Activated CD4-positive, alpha-beta memory T cell treated with anti-CD3 and anti-CD28 coated beads, Interleukin-2, amount 10 ng/mL, durations not matched to agents 7 days and 5 days (primary cell): ENCODE measurements around the gene SLC31A2. TPM values are rescaled to one million over a fixed set of nuclear protein-coding genes. Genes with fewer than 3 reads are reported as not detected.
"Not testable (repeated sequence)": the region's sequence is repeated elsewhere in the genome, so short reads cannot be mapped to it uniquely, and the experiment has no call there.

Source experiments
- CTCF ChIA-PET: fragments of 350-600 bp; sonication (Branson Sonifier 250); formaldehyde crosslinking; loops from one replicate; lab custom pipeline; 2021; ENCODE audit warnings: antibody characterized with exemption, inconsistent platforms; lab: Charles Lee
- POLR2A ChIA-PET: fragments of 350-600 bp; sonication (Branson Sonifier 250); formaldehyde crosslinking; loops from one replicate; lab custom pipeline; 2021; ENCODE audit warnings: antibody characterized with exemption; lab: Charles Lee
- DNase-seq: peaks from one replicate; pipeline ENCODE4 v3.0.0-alpha.2; 2020
- H3K27ac Mint-ChIP-seq: one replicate; pipeline ENCODE4 v1.8.0; 2021; ENCODE audit warnings: mild to moderate bottlenecking, mixed read lengths
- H3K27me3 Mint-ChIP-seq: one replicate; pipeline ENCODE4 v1.8.0; 2021; ENCODE audit warnings: mixed read lengths
- H3K36me3 Mint-ChIP-seq: one replicate; pipeline ENCODE4 v1.8.0; 2021; ENCODE audit warnings: low read depth, mixed read lengths
- H3K4me1 Mint-ChIP-seq: one replicate; pipeline ENCODE4 v1.8.0; 2021; ENCODE audit warnings: mixed read lengths
- H3K4me3 Mint-ChIP-seq: one replicate; pipeline ENCODE4 v1.8.0; 2021; ENCODE audit warnings: mild to moderate bottlenecking, mixed read lengths
- H3K9me3 Mint-ChIP-seq: one replicate; pipeline ENCODE4 v1.8.0; 2021; ENCODE audit warnings: mixed read lengths
- total RNA-seq, 2 experiments: library from RNA; stranded (reverse); gene quantifications; one replicate each; pipeline ENCODE4 v1.2.3, GENCODE V29; 2021

SLC31A2 gene
- total RNA-seq, 2 experiments from 2014 or later = 3.6 TPM

GRCh38 chr9:113139225-113139829 lies 11.5 kb upstream of the SLC31A2 start:
- H3K27me3 Mint-ChIP-seq = peaks cover 15% of the 10 kb centered on the region
- no peaks in the 10 kb centered on the region for H3K36me3 Mint-ChIP-seq
- no peaks in the 10 kb centered on the region for H3K4me1 Mint-ChIP-seq
- ChIA-PET CTCF (interaction anchor here (1.2 kb wide), 1 partner anchor 27 kb away, joined by 5 read pairs; no protein-coding TSS in a partner anchor), POLR2A (interaction anchor here (1.0 kb wide), 1 partner anchor 12 kb away, joined by 3 read pairs; no protein-coding TSS in a partner anchor)
- DNase-seq = no peak
- peaks cover 6% of the 10 kb centered on the region for H3K9me3 Mint-ChIP-seq
- H3K4me3 Mint-ChIP-seq = no peak overlapping the region
- no peak overlapping the region for H3K27ac Mint-ChIP-seq

- H3K27ac Mint-ChIP-seq = no peak overlapping the region
- peaks cover 6% of the 10 kb centered on the region for H3K9me3 Mint-ChIP-seq
- no peak for DNase-seq
- H3K4me1 Mint-ChIP-seq = no peaks in the 10 kb centered on the region
- peaks cover 20% of the 10 kb centered on the region for H3K27me3 Mint-ChIP-seq
- ChIA-PET POLR2A (interaction anchor here (1.0 kb wide), 1 partner anchor 12 kb away, joined by 3 read pairs; no protein-coding TSS in a partner anchor), CTCF (interaction anchor here (1.2 kb wide), 1 partner anchor 28 kb away, joined by 5 read pairs; no protein-coding TSS in a partner anchor)
- no peaks in the 10 kb centered on the region for H3K36me3 Mint-ChIP-seq
- no peak overlapping the region for H3K4me3 Mint-ChIP-seq
Measured at GRCh38 chr9:113139953-113140352, 10.9 kb upstream of the SLC31A2 start.

DNA sequence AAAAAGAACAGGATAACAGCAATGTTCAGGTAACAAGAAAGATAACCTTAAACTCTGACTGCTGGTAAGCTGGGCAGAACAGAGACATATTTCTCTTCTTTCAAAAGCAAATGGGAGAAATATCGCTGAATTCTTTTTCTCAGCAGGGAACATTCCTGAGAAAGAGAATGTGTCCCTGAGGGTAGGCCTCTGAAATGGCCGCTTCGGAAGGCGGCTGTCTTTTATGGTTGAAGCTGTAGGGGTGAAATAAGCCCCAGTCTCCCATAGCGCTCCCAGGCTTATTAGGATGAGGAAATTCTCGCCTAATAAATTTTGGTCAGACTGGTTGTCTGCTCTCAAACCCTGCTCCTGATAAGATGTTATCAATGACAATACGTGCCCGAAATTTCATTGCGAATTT lies 9.9 kb upstream of the SLC31A2 start:
- H3K4me3 Mint-ChIP-seq, H3K4me1 Mint-ChIP-seq, H3K9me3 Mint-ChIP-seq, DNase-seq, POLR2A ChIA-PET, H3K36me3 Mint-ChIP-seq, H3K27ac Mint-ChIP-seq: not testable (repeated sequence)
- CTCF ChIA-PET = interaction anchor here (1.2 kb wide), 1 partner anchor 29 kb away, joined by 5 read pairs; no protein-coding TSS in a partner anchor
- peaks cover 26% of the 10 kb centered on the region for H3K27me3 Mint-ChIP-seq

- CTCF ChIA-PET = no interaction called here
- Mint-ChIP-seq H3K27me3 (peaks cover 28% of the 10 kb centered on the region), H3K4me3 (no peak overlapping the region), H3K36me3 (no peaks in the 10 kb centered on the region), H3K9me3 (peaks cover 6% of the 10 kb centered on the region), H3K27ac (no peak overlapping the region), H3K4me1 (no peaks in the 10 kb centered on the region)
- POLR2A ChIA-PET = no interaction called here
- no peak for DNase-seq
Measured at GRCh38 chr9:113143432-113144227, 7.2 kb upstream of the SLC31A2 start.

- no peak for DNase-seq
- no peak overlapping the region for H3K4me3 Mint-ChIP-seq
- POLR2A ChIA-PET = no interaction called here
- no peaks in the 10 kb centered on the region for H3K9me3 Mint-ChIP-seq
- no peaks in the 10 kb centered on the region for H3K36me3 Mint-ChIP-seq
- peaks cover 13% of the 10 kb centered on the region for H3K27me3 Mint-ChIP-seq
- CTCF ChIA-PET = no interaction called here
- H3K4me1 Mint-ChIP-seq = peaks cover 19% of the 10 kb centered on the region
- no peak overlapping the region for H3K27ac Mint-ChIP-seq
Measured at GRCh38 chr9:113148372-113148705, 2.5 kb upstream of the SLC31A2 start.

- Mint-ChIP-seq H3K27me3 (peaks cover 13% of the 10 kb centered on the region), H3K4me3 (no peak overlapping the region), H3K4me1 (peaks cover 19% of the 10 kb centered on the region), H3K36me3 (no peaks in the 10 kb centered on the region), H3K9me3 (no peaks in the 10 kb centered on the region), H3K27ac (no peak overlapping the region)
- DNase-seq = no peak
- ChIA-PET CTCF (interaction anchor here (0.9 kb wide), 1 partner anchor 22 kb away, joined by 4 read pairs; no protein-coding TSS in a partner anchor), POLR2A (no interaction called here)
Measured at GRCh38 chr9:113148781-113149510, 1.9 kb upstream of the SLC31A2 start.

DNA sequence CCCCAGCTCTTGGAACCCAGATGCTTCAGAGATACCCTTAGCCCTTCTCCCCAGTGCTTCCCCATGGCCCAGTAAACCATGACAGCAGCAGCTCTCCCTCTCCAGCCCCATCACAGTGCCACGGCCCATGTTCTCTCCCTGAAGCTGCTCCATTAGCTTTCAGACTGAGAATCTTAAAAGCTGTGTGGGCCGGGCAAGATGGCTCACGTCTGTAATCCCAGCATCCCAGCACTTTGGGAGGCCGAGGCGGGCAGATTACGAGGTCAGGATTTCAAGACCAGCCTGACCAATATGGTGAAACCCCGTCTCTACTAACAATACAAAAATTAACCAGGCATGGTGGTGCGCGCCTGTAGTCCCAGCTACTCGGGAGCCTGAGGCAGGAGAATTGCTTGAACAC lies 1.2 kb upstream of the SLC31A2 start:
- H3K27ac Mint-ChIP-seq, DNase-seq, H3K4me3 Mint-ChIP-seq, H3K9me3 Mint-ChIP-seq, H3K36me3 Mint-ChIP-seq, POLR2A ChIA-PET: not testable (repeated sequence)
- H3K4me1 Mint-ChIP-seq = peaks cover 19% of the 10 kb centered on the region
- H3K27me3 Mint-ChIP-seq = peaks cover 12% of the 10 kb centered on the region
- CTCF ChIA-PET = interaction anchor here (0.9 to 2.6 kb wide), 2 partner anchors 22 to 37 kb away, joined by 4 to 21 read pairs; no protein-coding TSS in a partner anchor

DNA sequence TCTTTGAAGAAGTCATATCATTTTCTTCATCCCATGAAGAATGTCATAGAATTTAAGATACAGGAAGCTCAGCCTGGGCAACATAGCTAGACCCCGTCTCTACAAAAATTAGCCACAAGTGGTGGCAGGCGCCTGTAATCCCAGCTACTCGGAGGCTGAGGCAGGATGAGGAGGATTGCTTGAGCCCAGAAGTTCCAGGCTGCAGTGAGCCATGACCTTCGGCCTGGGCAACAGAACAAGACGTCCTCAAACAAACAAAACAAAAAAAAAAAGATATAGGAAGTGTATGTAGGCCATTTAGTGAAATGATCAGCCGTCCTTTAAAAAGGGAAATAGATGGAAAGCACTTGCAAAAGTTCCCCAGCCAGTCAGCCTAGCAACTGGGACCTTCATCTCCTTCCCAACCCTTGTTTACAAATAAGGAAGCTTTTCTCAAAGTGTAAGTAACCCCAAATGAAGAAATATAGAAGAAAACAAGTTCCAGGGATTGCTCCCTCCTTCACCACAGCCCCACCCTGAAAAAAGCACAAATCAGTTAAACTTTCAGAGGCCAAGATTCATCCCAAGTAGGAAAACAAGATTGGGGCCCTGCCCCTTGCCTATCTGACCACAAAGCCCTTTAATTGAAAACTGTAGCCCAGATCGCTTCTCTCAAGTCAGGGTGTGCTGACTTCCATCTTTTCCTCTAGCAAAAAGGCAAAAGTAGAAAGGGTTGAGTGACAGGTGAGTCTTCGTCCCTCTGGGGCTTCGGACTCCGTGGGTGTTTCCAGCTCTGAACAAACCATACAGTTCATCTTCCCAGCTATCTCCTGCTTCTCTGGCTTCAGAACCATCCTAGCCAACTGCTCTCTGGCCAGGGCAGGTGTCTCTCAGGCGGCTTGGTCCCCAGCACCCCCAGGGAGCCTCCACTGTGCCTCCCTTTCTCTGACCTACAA lies 1.2 kb downstream of the SLC31A2 start:
- POLR2A ChIA-PET = interaction anchor here (1.0 to 2.3 kb wide), 5 partner anchors 10 to 258 kb away, joined by 3 to 19 read pairs (median 5); partner anchors contain the start of genes C9orf43, CDC26, FKBP15 and POLE3
- H3K27me3 Mint-ChIP-seq = no peaks in the 10 kb centered on the region
- no peak for DNase-seq
- CTCF ChIA-PET = interaction anchor here (0.7 to 2.6 kb wide), 8 partner anchors 10 to 258 kb away, joined by 3 to 21 read pairs (median 4); partner anchors contain the start of genes ALAD, CDC26 and PRPF4
- H3K4me3 Mint-ChIP-seq = peak overlapping the region; percentile 75
- peaks cover 42% of the 10 kb centered on the region for H3K4me1 Mint-ChIP-seq
- H3K9me3 Mint-ChIP-seq = no peaks in the 10 kb centered on the region
- no peak overlapping the region for H3K27ac Mint-ChIP-seq
- no peaks in the 10 kb centered on the region for H3K36me3 Mint-ChIP-seq

GRCh38 chr9:113152699-113153098 lies 1.9 kb downstream of the SLC31A2 start:
- POLR2A ChIA-PET = interaction anchor here (2.3 kb wide), 1 partner anchor 68 kb away, joined by 19 read pairs; the partner anchor contains the start of genes FKBP15 and SLC31A1
- no peak overlapping the region for H3K27ac Mint-ChIP-seq

DNA sequence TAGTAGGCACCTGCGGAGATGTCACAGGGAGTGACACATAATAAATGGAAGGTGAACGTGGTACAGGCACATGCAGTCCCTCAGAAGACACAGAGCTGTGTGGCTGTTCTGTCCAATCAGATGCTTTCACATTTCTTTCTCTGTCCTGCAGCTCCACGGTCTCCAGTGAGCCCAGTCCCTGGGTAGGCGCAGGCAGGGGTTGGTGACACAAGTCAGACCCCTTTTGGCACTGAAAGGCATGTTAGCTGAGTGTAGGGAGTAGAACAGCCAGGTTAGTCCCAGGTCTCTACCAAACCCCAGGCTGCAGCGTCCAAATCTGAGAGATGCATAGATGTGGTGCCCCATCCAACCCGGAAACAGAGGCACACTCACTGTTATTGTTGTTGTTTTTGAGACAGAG lies 2.8 kb downstream of the SLC31A2 start:
- Mint-ChIP-seq H3K4me3 (no peak overlapping the region), H3K27me3 (no peaks in the 10 kb centered on the region), H3K36me3 (peaks cover 3% of the 10 kb centered on the region), H3K9me3 (no peaks in the 10 kb centered on the region), H3K27ac (no peak overlapping the region), H3K4me1 (peaks cover 45% of the 10 kb centered on the region)
- POLR2A ChIA-PET = no interaction called here
- CTCF ChIA-PET = interaction anchor here (1.1 kb wide), 1 partner anchor 41 kb away, joined by 5 read pairs; no protein-coding TSS in a partner anchor
- DNase-seq = no peak

More at GRCh38 chr9:113152699-113153098, 1.9 kb downstream of the SLC31A2 start:
- no peak for DNase-seq
- no peaks in the 10 kb centered on the region for H3K9me3 Mint-ChIP-seq
- H3K36me3 Mint-ChIP-seq = no peaks in the 10 kb centered on the region
- H3K4me1 Mint-ChIP-seq = peaks cover 45% of the 10 kb centered on the region
- peak overlapping the region; percentile 54 for H3K4me3 Mint-ChIP-seq
- CTCF ChIA-PET = interaction anchor here (1.1 kb wide), 1 partner anchor 40 kb away, joined by 5 read pairs; no protein-coding TSS in a partner anchor
- no peaks in the 10 kb centered on the region for H3K27me3 Mint-ChIP-seq

DNA sequence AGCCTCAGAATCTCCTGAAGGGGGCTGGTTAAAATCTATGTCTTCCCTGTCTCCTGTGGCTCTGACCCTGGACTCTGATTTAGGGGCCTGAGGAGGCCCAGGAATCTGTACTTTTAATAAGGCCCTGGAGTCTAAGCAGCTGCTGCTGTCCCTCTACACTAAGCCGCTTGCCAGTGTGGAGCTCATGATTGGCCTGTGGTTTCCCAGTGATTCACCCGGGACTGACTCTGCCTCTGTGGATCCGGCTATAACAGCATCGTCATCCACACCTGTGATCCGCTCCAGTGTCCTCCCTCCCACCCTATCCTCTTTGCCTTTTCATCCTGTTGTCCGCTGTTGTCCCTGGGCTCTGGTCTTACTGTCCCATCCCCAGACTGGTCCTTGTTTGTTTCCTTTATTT lies 3.7 kb downstream of the SLC31A2 start:
- ChIA-PET POLR2A (interaction anchor here (0.8 kb wide), 1 partner anchor 67 kb away, joined by 3 read pairs; the partner anchor contains the start of gene SLC31A1), CTCF (no interaction called here)
- H3K36me3 Mint-ChIP-seq = peaks cover 8% of the 10 kb centered on the region
- H3K9me3 Mint-ChIP-seq = no peaks in the 10 kb centered on the region
- H3K27me3 Mint-ChIP-seq = no peaks in the 10 kb centered on the region
- H3K4me3 Mint-ChIP-seq = no peak overlapping the region
- no peak for DNase-seq
- H3K4me1 Mint-ChIP-seq = peaks cover 45% of the 10 kb centered on the region
- H3K27ac Mint-ChIP-seq = no peak overlapping the region
